HG03196 (cell line): ENCODE data around the gene RBFOX1.

Experiments used
- ATAC-seq: cut with Tn5 transposase; IDR thresholded peaks from one replicate; pipeline ENCODE4 v1.9.1; 2021; ENCODE audit not compliant: unreplicated experiment

Gene RBFOX1

DNA sequence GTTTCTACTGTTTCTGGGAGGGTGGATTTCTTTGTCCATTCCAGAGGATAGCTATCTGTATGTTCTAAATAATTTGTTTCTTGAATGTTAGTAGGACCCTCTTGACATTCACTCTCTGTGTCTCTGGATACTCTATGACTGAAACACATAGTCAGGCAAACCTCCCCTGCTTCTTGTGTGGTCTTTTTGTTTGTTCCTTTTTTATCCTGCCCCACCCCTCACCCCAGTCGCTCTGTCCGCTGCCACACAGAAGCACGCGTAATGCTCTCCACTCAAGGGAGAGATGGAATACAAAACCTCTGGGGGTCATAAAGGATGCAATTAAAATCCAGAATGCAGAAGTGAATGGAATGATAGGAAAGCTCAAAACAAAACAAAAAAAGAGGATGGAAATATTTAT lies 253.1 kb downstream of the RBFOX1 start:
- ATAC-seq = no peak

DNA sequence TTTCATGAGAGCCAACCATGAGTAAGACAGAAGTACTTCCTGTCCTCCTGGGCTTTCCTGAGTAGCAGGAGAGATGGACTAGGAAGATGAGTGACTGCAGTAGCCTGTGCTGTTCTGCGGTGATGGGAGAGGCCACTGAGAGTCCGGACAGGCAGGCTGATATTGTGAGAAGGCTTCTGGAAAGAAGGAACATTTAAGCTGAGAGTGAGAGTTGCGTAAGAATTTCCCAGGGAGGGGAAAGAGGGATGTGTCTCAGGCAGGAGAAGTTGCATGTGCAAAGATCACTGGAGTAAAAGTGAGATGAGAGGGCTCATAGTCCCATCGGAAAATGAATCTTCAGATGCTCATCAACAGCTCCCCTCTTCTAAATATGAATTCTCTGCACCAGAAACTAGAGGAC lies 258.3 kb downstream of the RBFOX1 start:
- ATAC-seq = no peak

DNA sequence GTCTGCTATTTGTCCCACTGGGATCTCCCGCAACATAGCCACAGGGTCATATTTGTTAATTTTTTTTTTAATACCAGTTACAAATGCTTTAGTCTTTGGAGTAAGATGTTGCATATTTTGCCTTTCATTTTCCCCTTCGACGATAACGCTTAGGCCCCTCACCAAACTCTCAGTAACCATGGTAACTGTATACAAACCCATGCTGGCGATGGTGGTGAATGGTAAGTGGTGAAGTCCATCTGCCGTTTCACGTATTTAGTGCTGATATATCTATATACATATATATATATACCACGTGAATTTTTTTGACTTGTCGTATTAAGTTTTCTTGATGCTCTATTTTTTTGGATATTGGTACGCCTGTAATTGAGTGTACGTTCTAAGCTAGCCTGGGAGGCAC lies 263.7 kb downstream of the RBFOX1 start:
- ATAC-seq = no peak

DNA sequence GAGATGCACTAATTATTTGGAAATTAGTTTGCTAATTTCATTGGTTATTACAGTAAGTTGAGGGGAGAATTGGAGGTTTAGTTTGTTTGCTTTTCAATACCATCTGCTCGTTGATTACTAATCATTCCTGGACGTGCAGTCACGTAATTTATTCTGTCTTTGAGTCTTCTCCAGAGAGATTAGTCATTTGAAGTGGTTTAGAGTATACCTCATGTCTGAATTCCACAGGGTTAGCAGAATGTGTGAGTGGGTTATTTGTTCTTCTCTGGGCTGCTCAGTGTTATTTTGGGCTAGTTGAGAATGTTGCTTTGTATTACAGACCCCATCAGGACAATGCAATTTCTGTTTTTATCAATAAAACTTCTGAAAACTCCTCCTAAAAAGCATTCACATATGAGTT lies 265.0 kb downstream of the RBFOX1 start:
- ATAC-seq = no peak

DNA sequence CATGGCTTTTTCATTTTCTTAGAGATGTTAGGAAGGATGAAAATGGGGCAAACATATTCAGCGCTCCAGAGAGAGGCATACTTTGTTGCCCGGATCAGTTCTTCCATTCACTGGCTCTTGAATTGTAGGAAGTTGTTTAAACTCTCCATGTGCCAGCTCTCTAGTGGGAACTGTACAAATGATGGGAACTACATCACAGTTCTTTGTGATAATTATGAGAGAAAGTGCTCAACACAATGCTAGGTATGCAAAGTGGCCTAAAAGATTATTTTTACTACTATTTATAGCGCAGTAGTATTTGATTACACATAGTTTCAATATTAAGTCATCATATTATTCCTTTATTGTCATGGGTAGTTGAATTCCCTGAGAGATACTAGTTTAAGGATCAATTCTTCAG lies 268.5 kb downstream of the RBFOX1 start:
- no peak for ATAC-seq

DNA sequence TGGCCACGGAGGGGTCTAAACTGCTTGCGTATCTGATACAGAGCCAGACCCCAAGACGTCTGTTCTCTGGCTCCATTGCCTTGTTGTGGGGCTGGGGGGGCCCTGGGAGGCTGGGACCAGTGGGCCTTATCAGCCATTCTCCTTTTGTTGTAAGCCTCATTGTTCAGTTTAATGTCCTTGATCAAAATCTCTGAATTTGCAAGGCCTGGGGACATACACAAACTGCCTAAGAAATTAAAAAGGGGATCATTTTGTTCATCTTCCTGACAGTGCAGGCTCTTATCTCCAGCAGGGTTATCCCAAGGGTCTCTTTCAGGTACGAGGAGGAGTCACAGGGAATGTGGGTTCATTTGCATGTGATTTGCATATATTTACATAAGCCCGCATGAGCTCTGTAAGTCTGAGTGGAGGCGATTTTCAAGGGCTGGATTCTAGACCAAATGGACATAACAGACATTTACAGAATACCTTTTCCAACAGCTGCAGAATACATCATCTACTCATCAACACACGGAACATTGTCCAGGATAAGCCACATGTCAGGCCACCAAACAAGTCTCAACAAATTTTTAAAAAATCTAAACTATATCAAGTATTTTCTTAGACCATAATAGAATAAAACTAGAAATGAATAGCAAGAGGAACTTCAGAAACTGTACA lies 269.8 kb downstream of the RBFOX1 start:
- ATAC-seq = no peak

DNA sequence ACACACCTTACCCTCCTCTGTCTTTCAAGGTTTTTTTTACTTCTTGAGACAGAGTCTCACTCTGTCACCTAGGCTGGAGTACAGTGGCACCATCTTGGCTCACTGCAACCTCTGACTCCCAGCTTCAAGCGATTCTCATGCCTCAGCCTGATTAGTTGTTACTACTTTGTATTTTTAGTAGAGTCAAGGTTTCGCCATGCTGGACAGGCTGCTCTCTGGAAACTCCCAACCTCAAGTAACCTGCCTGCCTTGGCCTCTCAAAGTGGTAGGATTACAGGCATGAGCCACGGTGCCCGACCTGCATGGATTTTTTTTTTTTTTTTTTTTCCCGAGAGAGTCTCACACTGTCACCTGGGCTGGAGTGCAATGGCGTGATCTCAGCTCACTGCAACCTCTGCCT lies 273.2 kb downstream of the RBFOX1 start:
- no peak for ATAC-seq

DNA sequence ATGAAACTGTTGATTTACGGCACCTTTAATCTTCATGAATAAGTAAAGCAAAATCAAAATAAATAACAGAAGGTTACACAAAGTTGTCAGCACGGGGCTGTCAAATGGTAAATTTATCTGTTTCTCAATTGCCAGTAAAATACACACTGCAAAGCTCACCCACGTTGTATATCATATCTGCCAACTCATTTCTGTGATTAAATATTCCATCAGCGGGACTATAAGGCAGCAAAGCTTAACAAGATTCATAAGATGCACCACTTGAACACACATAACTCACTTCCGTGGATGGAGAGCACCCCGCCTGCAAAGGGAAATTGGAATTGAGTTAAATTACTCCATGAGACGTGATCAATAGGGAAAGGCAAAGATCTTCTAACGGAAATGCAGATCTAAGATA lies 280.0 kb downstream of the RBFOX1 start:
- no peak for ATAC-seq

DNA sequence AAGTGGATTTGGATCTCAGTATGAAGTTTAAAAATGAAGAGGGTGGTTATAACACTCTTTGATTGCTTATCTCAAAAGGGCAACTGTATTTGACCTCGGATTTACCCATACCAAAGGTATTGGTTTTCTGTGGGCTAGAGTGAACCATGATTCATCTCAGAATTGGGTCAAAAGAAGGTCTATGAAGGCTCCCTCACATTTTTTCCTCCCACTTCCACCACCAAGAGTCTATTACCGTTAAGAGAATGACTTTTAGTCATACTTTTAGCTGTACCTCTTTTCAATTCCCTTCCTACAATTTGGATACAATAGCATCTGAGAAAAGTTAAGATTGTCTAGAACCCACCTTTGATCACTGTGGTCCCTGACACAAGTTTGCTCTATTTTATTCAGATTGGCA lies 280.9 kb downstream of the RBFOX1 start:
- no peak for ATAC-seq

DNA sequence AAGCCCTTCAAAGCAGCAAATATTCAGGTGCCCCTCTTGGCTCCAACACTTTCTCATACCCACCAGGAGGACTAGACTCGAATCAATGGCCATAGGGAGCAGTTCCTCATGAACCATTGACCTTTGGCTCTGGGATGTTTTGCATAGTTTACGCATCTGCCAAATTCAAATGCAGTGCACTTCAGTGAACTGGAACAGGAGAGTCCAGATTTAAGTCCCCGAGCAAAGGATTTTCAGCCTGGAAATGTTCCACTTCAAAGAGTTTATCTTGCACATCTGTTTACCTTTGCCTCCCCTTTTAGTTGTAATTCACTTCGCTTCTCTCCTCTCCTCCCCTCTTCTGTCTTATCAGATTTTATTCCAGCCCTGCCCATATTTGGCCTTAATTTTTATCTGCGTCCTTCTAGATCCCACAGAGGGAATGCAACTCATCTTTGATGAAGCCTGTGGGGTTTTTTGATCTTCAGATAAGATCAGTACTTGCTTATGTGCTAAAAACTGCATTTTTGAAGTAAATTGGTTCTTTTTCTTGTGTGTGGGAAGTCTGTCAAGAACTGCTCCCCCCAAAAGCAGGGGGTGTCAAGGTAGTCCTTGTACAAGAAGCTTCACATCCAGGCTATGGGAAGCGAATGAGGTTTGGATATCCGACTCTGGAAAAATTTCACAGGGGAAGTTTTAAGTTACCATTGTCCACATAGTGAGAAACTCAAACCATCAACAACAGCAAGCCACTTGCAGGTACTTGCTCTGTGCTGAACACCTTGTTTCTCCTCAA lies 281.6 kb downstream of the RBFOX1 start:
- no peak for ATAC-seq

DNA sequence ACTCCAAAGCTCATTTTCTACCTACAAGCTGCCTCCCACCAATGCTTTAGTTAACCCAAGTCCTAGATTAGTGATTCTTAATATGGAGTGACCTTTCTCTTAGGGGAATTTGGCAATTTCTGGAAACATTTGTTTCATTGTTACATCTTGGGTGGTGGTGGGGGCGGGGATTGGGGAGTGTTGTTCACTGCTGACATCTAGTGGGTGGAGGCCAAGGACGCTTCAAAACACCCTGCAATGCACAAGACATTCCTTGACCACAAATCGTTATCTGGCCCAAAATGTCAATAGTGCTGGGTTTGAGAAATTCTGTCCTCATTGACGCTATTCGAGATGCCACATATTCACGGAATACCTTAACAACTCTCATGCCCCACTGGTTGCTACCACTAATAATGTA lies 282.9 kb downstream of the RBFOX1 start:
- no peak for ATAC-seq

DNA sequence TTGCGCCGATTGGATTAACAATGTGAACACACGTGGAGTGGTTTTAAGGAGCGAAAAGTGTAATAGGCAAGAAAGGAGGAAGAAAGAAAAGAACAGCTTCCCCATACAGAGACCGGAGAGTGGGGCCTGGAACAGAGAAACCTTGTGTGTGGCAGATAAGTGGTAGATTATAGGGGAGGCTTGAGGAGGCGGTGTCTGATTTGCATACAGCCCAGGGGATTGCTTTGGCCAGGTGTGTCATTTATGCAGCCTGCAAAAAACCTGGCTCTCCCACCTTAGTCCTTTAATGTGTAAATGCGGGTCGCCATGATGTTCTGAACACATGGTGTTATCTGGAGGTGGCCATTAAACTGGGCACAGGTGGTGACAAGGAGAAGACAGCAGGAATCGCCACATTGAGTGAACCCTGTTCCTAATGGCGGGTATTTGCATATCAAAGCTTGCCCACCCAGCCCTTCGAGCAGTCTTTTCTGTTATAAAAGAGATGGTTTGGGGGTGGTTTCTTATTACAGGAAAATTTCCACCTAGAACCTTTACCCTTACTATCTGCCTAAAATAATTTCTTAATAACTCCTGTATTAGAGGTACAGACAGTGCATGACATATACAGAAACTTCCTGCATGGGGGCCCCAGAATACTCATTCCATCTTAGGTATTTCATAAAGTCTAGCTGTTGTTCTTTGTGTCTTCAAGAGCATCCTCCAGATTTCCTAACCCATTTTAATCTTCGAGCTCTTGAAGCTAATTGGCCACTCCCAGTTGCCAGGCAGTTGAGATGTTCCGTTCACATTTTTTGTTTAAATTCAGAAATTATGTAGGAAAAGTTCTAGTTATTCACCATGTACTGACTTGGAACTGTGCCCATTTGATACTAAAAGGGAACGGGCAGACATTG lies 292.5 kb downstream of the RBFOX1 start:
- ATAC-seq = no peak

DNA sequence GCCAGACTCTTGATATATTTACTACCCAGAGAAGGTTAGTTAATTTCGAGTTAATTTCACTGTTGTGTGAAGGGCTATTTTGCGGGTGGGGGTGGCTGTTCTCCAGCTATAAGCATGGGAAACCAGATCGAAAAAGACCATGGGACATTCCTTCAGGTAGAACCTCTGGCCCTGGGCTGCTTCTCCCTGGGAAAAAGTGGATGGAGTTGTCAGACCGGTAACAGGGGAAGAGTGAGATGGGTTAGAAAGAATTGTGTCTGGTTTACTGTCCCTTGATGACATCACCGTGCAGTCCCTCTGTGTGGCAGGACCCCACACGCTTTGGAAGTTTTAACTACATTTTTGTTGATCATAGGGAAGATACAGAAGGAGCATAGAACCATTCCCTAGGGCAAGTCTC lies 296.3 kb downstream of the RBFOX1 start:
- no peak for ATAC-seq

DNA sequence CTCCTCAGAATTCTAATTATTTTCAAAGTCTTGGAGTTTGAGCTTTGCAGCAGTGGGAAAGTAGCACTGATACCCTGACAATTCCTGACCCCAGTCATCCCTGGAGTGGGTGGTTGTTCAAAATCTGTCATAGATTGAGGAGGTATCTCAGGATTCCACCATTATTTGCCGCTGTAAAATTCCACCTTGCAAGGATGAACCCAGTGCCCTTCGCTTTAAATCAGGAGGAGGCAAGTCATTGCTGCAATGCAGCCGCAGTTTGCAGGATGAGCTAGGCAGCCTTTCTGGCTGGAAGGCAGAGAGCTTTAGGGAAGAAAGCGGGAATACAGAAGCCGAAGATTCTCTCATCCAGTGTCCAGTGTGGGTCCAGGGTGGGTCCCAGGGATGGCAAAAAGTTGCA lies 296.9 kb downstream of the RBFOX1 start:
- ATAC-seq = no peak

DNA sequence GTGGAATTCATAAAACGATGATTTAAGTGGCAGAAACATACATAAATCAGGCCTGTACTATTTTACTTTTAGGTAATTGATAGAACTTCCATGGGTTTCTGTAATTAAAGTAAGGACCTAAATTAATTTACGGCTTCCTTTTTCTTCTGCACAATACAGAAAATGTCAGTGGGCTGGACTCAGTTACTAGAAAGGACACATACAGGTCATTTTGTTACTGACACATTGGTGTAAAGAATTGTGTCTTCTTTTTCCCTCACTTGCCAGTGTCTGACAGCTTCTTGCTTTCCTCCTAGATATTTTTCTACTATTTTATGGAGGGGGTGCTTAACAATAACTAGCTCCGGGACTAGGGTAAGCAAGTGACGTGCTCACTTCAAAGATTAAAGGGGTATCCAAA lies 304.8 kb downstream of the RBFOX1 start:
- no peak for ATAC-seq

DNA sequence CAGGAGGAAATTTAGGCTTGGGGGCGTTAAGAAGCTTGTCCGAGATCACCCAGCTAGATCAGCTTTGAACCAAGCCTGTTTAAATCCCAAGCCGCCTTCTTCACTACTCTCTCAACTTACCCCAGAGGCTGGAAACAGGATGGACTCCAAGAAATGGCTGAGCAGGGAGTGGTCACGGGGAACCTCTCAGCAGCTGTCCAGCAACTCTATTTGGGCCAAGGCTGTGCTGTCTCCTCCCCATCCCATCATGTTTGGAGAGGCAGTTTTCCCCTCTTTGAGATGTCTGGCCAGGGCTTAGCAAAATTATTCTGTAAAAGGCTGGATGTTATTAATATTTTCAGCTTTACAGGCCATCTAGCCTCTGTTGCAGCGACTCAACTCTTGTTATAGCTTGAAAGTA lies 305.7 kb downstream of the RBFOX1 start:
- no peak for ATAC-seq

DNA sequence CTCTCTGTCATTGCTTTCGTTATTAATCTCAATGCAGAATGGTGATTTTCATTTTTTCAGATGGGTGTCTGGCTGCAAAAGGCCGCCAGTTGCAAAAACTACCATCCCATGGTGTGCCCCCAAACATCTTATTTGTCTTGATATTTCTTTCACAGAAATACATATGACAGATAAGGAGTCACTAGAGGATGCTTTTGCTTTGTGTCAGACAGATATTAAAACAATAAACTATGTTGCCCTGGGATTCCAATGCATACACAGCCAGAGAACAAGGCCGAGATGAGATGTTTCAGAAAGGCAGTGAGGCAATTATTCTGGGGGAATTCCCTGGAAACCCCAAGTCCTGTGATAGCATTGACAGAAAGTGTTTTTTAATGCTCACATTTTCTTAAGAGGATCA lies 307.7 kb downstream of the RBFOX1 start:
- no peak for ATAC-seq

DNA sequence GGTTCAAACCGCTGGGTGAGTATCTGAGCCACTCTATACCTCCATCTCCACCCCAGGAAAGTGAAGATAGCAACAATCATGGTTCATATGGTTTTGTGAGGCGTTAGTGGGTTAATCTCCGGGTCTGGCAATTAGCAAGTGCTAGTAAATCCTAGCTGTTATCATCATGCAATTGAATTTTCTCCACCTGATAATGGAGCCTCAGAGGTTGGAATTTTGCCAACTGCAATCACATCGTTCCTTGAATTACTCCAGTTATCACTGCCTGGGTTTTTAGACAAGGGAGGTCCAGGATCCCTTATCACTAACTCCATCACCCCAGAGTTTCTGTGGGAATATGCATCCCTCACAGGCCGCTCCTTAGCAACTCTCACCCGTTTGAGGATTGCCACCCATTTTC lies 311.5 kb downstream of the RBFOX1 start:
- no peak for ATAC-seq

DNA sequence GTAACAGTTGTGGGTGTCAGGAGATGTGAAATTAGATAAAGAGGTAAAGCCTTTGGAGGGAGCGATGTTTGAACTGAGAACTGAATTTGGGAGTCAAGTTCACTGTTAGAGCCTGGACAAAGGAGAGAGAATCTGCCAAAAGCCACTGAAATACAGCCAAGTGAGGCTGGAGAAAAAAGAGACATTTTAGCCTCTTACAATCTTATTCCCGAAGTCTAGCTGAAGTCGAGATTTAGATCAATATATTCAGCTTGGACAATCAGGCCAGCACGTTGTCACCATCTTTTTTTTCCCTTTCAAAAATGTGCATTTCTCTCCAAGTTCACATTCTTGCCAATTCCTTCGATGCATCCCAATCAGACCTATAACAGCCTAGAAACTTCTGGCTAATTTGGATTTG lies 312.2 kb downstream of the RBFOX1 start:
- ATAC-seq = no peak

DNA sequence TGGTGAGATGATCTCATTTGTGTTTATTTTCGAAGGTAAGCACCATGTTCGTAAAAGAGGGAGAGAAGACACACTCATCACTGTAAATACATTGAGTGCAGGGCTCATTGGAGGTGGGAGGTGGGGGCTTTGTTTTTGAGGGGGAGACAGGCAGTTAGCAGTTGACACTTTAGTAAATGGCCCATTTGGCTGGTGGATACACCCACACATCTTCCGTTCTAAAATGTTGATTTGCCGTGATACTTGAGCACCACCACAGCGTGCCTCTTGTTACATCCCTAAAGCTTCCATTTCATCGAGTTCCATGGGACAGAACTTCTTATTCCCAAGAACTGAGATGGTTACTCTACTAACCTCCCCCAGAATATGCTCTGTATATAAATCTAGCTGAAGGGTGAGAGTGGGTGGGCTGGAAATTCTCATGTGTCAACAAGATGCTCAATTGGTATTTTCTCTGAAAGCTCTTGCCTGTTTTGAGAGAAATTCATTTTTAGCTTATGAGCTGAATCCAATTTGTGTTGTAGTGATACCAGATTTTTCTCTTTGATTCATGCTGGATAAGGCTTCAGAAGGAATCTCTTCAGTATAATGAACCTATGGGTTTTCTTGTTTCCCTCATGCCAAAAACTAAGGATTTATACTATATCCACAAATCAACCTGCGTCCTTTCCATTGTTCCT lies 314.3 kb downstream of the RBFOX1 start:
- no peak for ATAC-seq

DNA sequence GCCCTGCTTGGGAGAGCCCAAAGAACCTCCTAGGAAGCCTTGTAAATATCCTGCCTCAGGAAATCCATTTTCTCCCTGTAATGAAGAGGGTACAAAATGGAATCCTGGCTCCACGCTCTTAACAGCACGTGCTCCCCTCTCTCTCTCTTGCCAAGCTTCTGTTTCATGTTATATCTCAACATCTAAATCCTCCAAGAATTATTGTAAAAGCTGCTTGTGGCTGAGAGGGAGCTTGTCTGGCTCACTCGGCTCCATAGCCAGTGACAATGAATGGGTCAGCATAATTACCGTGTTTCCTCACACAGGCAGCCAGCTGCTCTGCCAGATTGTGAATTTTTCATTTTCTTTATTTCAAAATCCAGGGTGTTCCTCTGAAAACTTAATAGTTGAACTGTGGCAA lies 317.8 kb downstream of the RBFOX1 start:
- ATAC-seq = no peak
